SK-N-MC (cell line): Measurements from ENCODE around the gene SDK2.

ENCODE experiments used
- EZH2 ChIP-seq: fragments of 200-600 bp; sonication (generic); IDR thresholded peaks from one replicate; pipeline ENCODE4 v1.6.1; 2017; ENCODE audit warnings: antibody characterized with exemption
- POLR2AphosphoS5 ChIP-seq: IDR thresholded peaks from 2 replicates; pipeline ENCODE4 v1.6.1; 2012; ENCODE audit warnings: mild to moderate bottlenecking, low read depth, low read length, borderline replicate concordance

GRCh38 chr17:73686961-73687360, 42.7 kb upstream of the SDK2 start:
- TF ChIP-seq POLR2AphosphoS5 (no peak), EZH2 (no peak)
